Kidney (tissue), 14 donors: ENCODE measurements around the gene AP5Z1. TPM values are rescaled to one million over a fixed set of nuclear protein-coding genes. Genes with fewer than 3 reads are reported as not detected.

Source experiments
- DNase-seq, 5 donors: peaks; one replicate each; pipeline ENCODE4 v3.0.0-alpha.2; 2013 to 2020
- FAIRE-seq: peaks from 2 replicates; lab custom pipeline; 2012; peaks lifted over from hg19 to GRCh38; lab: Jason Lieb, UNC
- H3K27ac ChIP-seq, 2 donors: one replicate each; pipeline ENCODE4 v1.7.0; 2013; ENCODE audit warnings: low read depth in 2 of 2, low read length in 2 of 2, inconsistent platforms in 1 of 2
- H3K27me3 ChIP-seq: one replicate; pipeline ENCODE4 v1.7.1; 2013; ENCODE audit warnings: low read length, inconsistent platforms; ENCODE audit not compliant: control insufficient read depth, insufficient read depth
- H3K36me3 ChIP-seq, 3 donors: one replicate each; pipeline versions ENCODE4 v1.7.0 to v1.7.1; 2013; ENCODE audit warnings: low read length in 3 of 3, control low read depth in 1 of 3, inconsistent platforms in 1 of 3; ENCODE audit not compliant: insufficient read depth in 3 of 3, control insufficient read depth in 2 of 3
- H3K4me1 ChIP-seq, 3 donors: one replicate each; pipeline versions ENCODE4 v1.7.0 to v1.7.1; 2013; ENCODE audit warnings: low read length in 3 of 3, inconsistent platforms in 1 of 3, low read depth in 1 of 3; ENCODE audit not compliant: control insufficient read depth in 2 of 3, insufficient read depth in 2 of 3
- H3K4me3 ChIP-seq, 3 donors: one replicate each; pipeline versions ENCODE4 v1.7.0 to v1.8.1; 2013; ENCODE audit warnings: low read length in 3 of 3, control low read depth in 1 of 3, inconsistent platforms in 1 of 3
- H3K9ac ChIP-seq, 3 donors: one replicate each; pipeline versions ENCODE4 v1.7.0 to v1.7.1; 2013; ENCODE audit warnings: low read length in 3 of 3, control low read depth in 1 of 3, inconsistent platforms in 1 of 3
- H3K9me3 ChIP-seq, 3 donors: one replicate each; pipeline versions ENCODE4 v1.7.0 to v1.7.1; 2013; ENCODE audit warnings: low read length in 3 of 3, control low read depth in 1 of 3, inconsistent platforms in 1 of 3; ENCODE audit not compliant: control insufficient read depth in 2 of 3, insufficient read depth in 1 of 3
- intact Hi-C: fragments of 100-400 bp; cut with DNase I; formaldehyde crosslinking; loops from one replicate; pipeline ENCODE4 v1.11.1; 2022
- polyA plus RNA-seq: library from polyadenylated mRNA; stranded (reverse); fragments of 350-450 nt; fragmentation: Illumina TruSeq; extraction: RNeasy Lipid Tissue Mini Kit (QIAGEN cat#74804); gene quantifications from one replicate; pipeline ENCODE4 v1.2.3, GENCODE V29; 2014; ENCODE audit warnings: low read depth, low replicate concordance; ENCODE audit not compliant: insufficient read depth
- total RNA-seq: library from RNA; stranded (reverse); fragmentation: NEBNext Ultra II Directional; extraction: Animal tissue kit (Norgen Biotek cat#: 25700); gene quantifications from one replicate; pipeline ENCODE4 v1.2.1, GENCODE V29; 2021
- TF ChIP-seq, protein P1 (sequence below): IDR thresholded peaks from 3 replicates; pipeline ENCODE4 v1.5.1; 2012; ENCODE audit warnings: mild to moderate bottlenecking, moderate library complexity, borderline replicate concordance; ENCODE audit not compliant: insufficient read depth; ENCODE audit errors: extremely low read depth
- donor health status: control.
- donor health status: control.
- donor health status: control.
- donor health status: control.
- donor health status: control.
- donor health status: DM: yes; HTN: yes; CAD: no.
- donor health status: Normal renal cell carcinoma (clear cell type).

The AP5Z1 gene
- total and polyA plus RNA-seq, 2 donors from 2014 or later, result 23.4 to 38.5 TPM

- DNase-seq, result no peak
- TF ChIP-seq, protein P1, sequence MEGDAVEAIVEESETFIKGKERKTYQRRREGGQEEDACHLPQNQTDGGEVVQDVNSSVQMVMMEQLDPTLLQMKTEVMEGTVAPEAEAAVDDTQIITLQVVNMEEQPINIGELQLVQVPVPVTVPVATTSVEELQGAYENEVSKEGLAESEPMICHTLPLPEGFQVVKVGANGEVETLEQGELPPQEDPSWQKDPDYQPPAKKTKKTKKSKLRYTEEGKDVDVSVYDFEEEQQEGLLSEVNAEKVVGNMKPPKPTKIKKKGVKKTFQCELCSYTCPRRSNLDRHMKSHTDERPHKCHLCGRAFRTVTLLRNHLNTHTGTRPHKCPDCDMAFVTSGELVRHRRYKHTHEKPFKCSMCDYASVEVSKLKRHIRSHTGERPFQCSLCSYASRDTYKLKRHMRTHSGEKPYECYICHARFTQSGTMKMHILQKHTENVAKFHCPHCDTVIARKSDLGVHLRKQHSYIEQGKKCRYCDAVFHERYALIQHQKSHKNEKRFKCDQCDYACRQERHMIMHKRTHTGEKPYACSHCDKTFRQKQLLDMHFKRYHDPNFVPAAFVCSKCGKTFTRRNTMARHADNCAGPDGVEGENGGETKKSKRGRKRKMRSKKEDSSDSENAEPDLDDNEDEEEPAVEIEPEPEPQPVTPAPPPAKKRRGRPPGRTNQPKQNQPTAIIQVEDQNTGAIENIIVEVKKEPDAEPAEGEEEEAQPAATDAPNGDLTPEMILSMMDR, result no peak
- no peaks in the 10 kb centered on the region for H3K9me3 ChIP-seq
- no peak overlapping the region for H3K9ac ChIP-seq
- no peak overlapping the region for H3K4me3 ChIP-seq
- intact Hi-C loops, result no loop called here
- peaks cover 3 to 9% (median 4%) of the 10 kb centered on the region in 3 donors for H3K36me3 ChIP-seq
- H3K27me3 ChIP-seq, result no peaks in the 10 kb centered on the region
- FAIRE-seq, result no peak
- H3K4me1 ChIP-seq, result peaks cover 3 to 35% (median 29%) of the 10 kb centered on the region in 3 donors
- peak overlapping the region; percentile 79 to 93 for H3K27ac ChIP-seq
These were observed 28.4 kb upstream of the AP5Z1 start for GRCh38 chr7:4747013-4747412.

GRCh38 chr7:4747746-4748145 lies 27.7 kb upstream of the AP5Z1 start:
- Histone ChIP-seq H3K9ac (no peak overlapping the region), H3K4me3 (no peak overlapping the region), H3K27ac (peak overlapping the region; percentile 35 to 66), H3K4me1 (peaks cover 3 to 35% (median 29%) of the 10 kb centered on the region in 3 donors), H3K36me3 (peaks cover 0 to 1% (median 0%) of the 10 kb centered on the region in 3 donors), H3K9me3 (no peaks in the 10 kb centered on the region), H3K27me3 (no peaks in the 10 kb centered on the region)
- intact Hi-C loops, result no loop called here
- DNase-seq (peak in 3 of 5 donors; percentile 65 to 80 (median 72)), FAIRE-seq (no peak)
- TF ChIP-seq, protein P1, result no peak

GRCh38 chr7:4748231-4748681 lies 27.2 kb upstream of the AP5Z1 start:
- Histone ChIP-seq H3K4me1 (peaks cover 3 to 35% (median 31%) of the 10 kb centered on the region in 3 donors), H3K4me3 (no peak overlapping the region), H3K9me3 (no peaks in the 10 kb centered on the region), H3K36me3 (no peaks in the 10 kb centered on the region), H3K27ac (peak overlapping the region; percentile 65 to 66), H3K27me3 (no peaks in the 10 kb centered on the region), H3K9ac (no peak overlapping the region)
- TF ChIP-seq, protein P1, result no peak
- no peak for FAIRE-seq
- peak in 2 of 5 donors; percentile 43 to 58 for DNase-seq
- intact Hi-C loops, result no loop called here

- Histone ChIP-seq H3K4me3 (no peak overlapping the region), H3K27ac (no peak overlapping the region), H3K4me1 (peaks cover 3 to 28% (median 25%) of the 10 kb centered on the region in 3 donors), H3K9me3 (no peaks in the 10 kb centered on the region), H3K9ac (no peak overlapping the region), H3K36me3 (no peaks in the 10 kb centered on the region), H3K27me3 (no peaks in the 10 kb centered on the region)
- TF ChIP-seq, protein P1, result no peak
- no peak for DNase-seq
- FAIRE-seq, result no peak
- intact Hi-C loops, result no loop called here
These were observed 26.1 kb upstream of the AP5Z1 start for GRCh38 chr7:4749363-4749762.
